ENCODE results near the gene OR5M11.
"Not testable (repeated sequence)": the region's sequence is repeated elsewhere in the genome, so short reads cannot be mapped to it uniquely, and the experiment has no call there.

Gene OR5M11

GRCh38 chr11:56543157-56543556 lies at the start of gene OR5M11:
Gene OR5M11 (minus strand): TSS chr11:56543257. CDS start chr11:56543257, 0 bp downstream.
- Histone ChIP-seq H3K9me3 (ENCODE audit: control insufficient read depth, low read length) (no peaks in the 10 kb centered on the region), H3K27me3 (ENCODE audit: control insufficient read depth, insufficient read depth, low read length) (no peaks in the 10 kb centered on the region), H3K4me1 (ENCODE audit: control insufficient read depth, insufficient read depth, low read length) (no peaks in the 10 kb centered on the region), H3K36me3 (ENCODE audit: control insufficient read depth, insufficient read depth, low read length) (no peaks in the 10 kb centered on the region), H3K9ac (ENCODE audit: low read length) (no peak within 1 kb of the TSS), H3K4me3 (ENCODE audit: low read length) (no peak within 1 kb of the TSS)

- H3K9me3 ChIP-seq (ENCODE audit: control insufficient read depth, low read length); H3K9ac ChIP-seq (ENCODE audit: low read length); H3K4me1 ChIP-seq (ENCODE audit: control insufficient read depth, insufficient read depth, low read length); H3K4me3 ChIP-seq (ENCODE audit: low read length); H3K27me3 ChIP-seq (ENCODE audit: control insufficient read depth, insufficient read depth, low read length); H3K36me3 ChIP-seq (ENCODE audit: control insufficient read depth, insufficient read depth, low read length): not testable (repeated sequence)
Measured at GRCh38 chr11:56592088-56592717, 49.1 kb upstream of the OR5M11 start.

- H3K4me3 ChIP-seq (ENCODE audit: low read length) = no peak within 1 kb of the TSS
- no peaks in the 10 kb centered on the region for H3K27me3 ChIP-seq (ENCODE audit: control insufficient read depth, insufficient read depth, low read length)
- H3K9me3 ChIP-seq (ENCODE audit: control insufficient read depth, low read length) = no peaks in the 10 kb centered on the region
- no peak within 1 kb of the TSS for H3K9ac ChIP-seq (ENCODE audit: low read length)
- no peaks in the 10 kb centered on the region for H3K36me3 ChIP-seq (ENCODE audit: control insufficient read depth, insufficient read depth, low read length)
- no peaks in the 10 kb centered on the region for H3K4me1 ChIP-seq (ENCODE audit: control insufficient read depth, insufficient read depth, low read length)
Measured at GRCh38 chr11:56577621-56578020, 34.6 kb upstream of the OR5M11 start, which contains the start of gene OR5M10. Gene OR5M10 (minus strand): TSS chr11:56577721. CDS start chr11:56577721, 0 bp downstream.

GRCh38 chr11:56558574-56558973 lies 15.5 kb upstream of the OR5M11 start:
- Histone ChIP-seq H3K9ac (ENCODE audit: low read length) (no peak overlapping the region), H3K4me1 (ENCODE audit: control insufficient read depth, insufficient read depth, low read length) (no peaks in the 10 kb centered on the region), H3K4me3 (ENCODE audit: low read length) (no peak overlapping the region), H3K36me3 (ENCODE audit: control insufficient read depth, insufficient read depth, low read length) (no peaks in the 10 kb centered on the region), H3K27me3 (ENCODE audit: control insufficient read depth, insufficient read depth, low read length) (no peaks in the 10 kb centered on the region), H3K9me3 (ENCODE audit: control insufficient read depth, low read length) (no peaks in the 10 kb centered on the region)

GRCh38 chr11:56554691-56555090 lies 11.6 kb upstream of the OR5M11 start:
- H3K9ac ChIP-seq (ENCODE audit: low read length); H3K27me3 ChIP-seq (ENCODE audit: control insufficient read depth, insufficient read depth, low read length); H3K4me1 ChIP-seq (ENCODE audit: control insufficient read depth, insufficient read depth, low read length); H3K36me3 ChIP-seq (ENCODE audit: control insufficient read depth, insufficient read depth, low read length); H3K9me3 ChIP-seq (ENCODE audit: control insufficient read depth, low read length); H3K4me3 ChIP-seq (ENCODE audit: low read length): not testable (repeated sequence)

- Histone ChIP-seq H3K27me3 (ENCODE audit: control insufficient read depth, insufficient read depth, low read length) (no peaks in the 10 kb centered on the region), H3K9me3 (ENCODE audit: control insufficient read depth, low read length) (no peaks in the 10 kb centered on the region), H3K4me1 (ENCODE audit: control insufficient read depth, insufficient read depth, low read length) (no peaks in the 10 kb centered on the region), H3K36me3 (ENCODE audit: control insufficient read depth, insufficient read depth, low read length) (no peaks in the 10 kb centered on the region), H3K9ac (ENCODE audit: low read length) (no peak overlapping the region), H3K4me3 (ENCODE audit: low read length) (no peak overlapping the region)
Measured at GRCh38 chr11:56545531-56545930, 2.5 kb upstream of the OR5M11 start.

- H3K9ac ChIP-seq (ENCODE audit: low read length) = no peak overlapping the region
- H3K27me3 ChIP-seq (ENCODE audit: control insufficient read depth, insufficient read depth, low read length) = no peaks in the 10 kb centered on the region
- no peaks in the 10 kb centered on the region for H3K36me3 ChIP-seq (ENCODE audit: control insufficient read depth, insufficient read depth, low read length)
- H3K4me3 ChIP-seq (ENCODE audit: low read length) = no peak overlapping the region
- no peaks in the 10 kb centered on the region for H3K9me3 ChIP-seq (ENCODE audit: control insufficient read depth, low read length)
- H3K4me1 ChIP-seq (ENCODE audit: control insufficient read depth, insufficient read depth, low read length) = no peaks in the 10 kb centered on the region
Measured at GRCh38 chr11:56543739-56544138, 682 bp upstream of the OR5M11 start.

GRCh38 chr11:56533054-56533740 lies 9.9 kb downstream of the OR5M11 start:
- Histone ChIP-seq H3K9me3 (ENCODE audit: control insufficient read depth, low read length) (no peaks in the 10 kb centered on the region), H3K4me3 (ENCODE audit: low read length) (no peak overlapping the region), H3K4me1 (ENCODE audit: control insufficient read depth, insufficient read depth, low read length) (no peaks in the 10 kb centered on the region), H3K27me3 (ENCODE audit: control insufficient read depth, insufficient read depth, low read length) (no peaks in the 10 kb centered on the region), H3K9ac (ENCODE audit: low read length) (no peak overlapping the region), H3K36me3 (ENCODE audit: control insufficient read depth, insufficient read depth, low read length) (no peaks in the 10 kb centered on the region)

- Histone ChIP-seq H3K27me3 (ENCODE audit: control insufficient read depth, insufficient read depth, low read length) (no peaks in the 10 kb centered on the region), H3K9ac (ENCODE audit: low read length) (no peak overlapping the region)
Measured at GRCh38 chr11:56531856-56532255, 11.2 kb downstream of the OR5M11 start.

GRCh38 chr11:56522008-56522407 lies 21.0 kb downstream of the OR5M11 start:
- no peaks in the 10 kb centered on the region for H3K4me1 ChIP-seq (ENCODE audit: control insufficient read depth, insufficient read depth, low read length)
- H3K9ac ChIP-seq (ENCODE audit: low read length) = no peak overlapping the region
- H3K4me3 ChIP-seq (ENCODE audit: low read length) = no peak overlapping the region
- no peaks in the 10 kb centered on the region for H3K36me3 ChIP-seq (ENCODE audit: control insufficient read depth, insufficient read depth, low read length)
- H3K27me3 ChIP-seq (ENCODE audit: control insufficient read depth, insufficient read depth, low read length) = no peaks in the 10 kb centered on the region
- H3K9me3 ChIP-seq (ENCODE audit: control insufficient read depth, low read length) = no peaks in the 10 kb centered on the region

More at GRCh38 chr11:56531856-56532255, 11.2 kb downstream of the OR5M11 start:
- H3K9me3 ChIP-seq (ENCODE audit: control insufficient read depth, low read length) = no peaks in the 10 kb centered on the region
- H3K36me3 ChIP-seq (ENCODE audit: control insufficient read depth, insufficient read depth, low read length) = no peaks in the 10 kb centered on the region
- H3K4me3 ChIP-seq (ENCODE audit: low read length) = no peak overlapping the region
- no peaks in the 10 kb centered on the region for H3K4me1 ChIP-seq (ENCODE audit: control insufficient read depth, insufficient read depth, low read length)

- Histone ChIP-seq H3K9ac (ENCODE audit: low read length) (no peak overlapping the region), H3K36me3 (ENCODE audit: control insufficient read depth, insufficient read depth, low read length) (no peaks in the 10 kb centered on the region), H3K4me1 (ENCODE audit: control insufficient read depth, insufficient read depth, low read length) (no peaks in the 10 kb centered on the region), H3K27me3 (ENCODE audit: control insufficient read depth, insufficient read depth, low read length) (no peaks in the 10 kb centered on the region), H3K4me3 (ENCODE audit: low read length) (no peak overlapping the region), H3K9me3 (ENCODE audit: control insufficient read depth, low read length) (no peaks in the 10 kb centered on the region)
Measured at GRCh38 chr11:56513280-56513679, 29.8 kb downstream of the OR5M11 start.

- Histone ChIP-seq H3K9ac (ENCODE audit: low read length) (no peak overlapping the region), H3K4me1 (ENCODE audit: control insufficient read depth, insufficient read depth, low read length) (no peaks in the 10 kb centered on the region), H3K4me3 (ENCODE audit: low read length) (no peak overlapping the region), H3K27me3 (ENCODE audit: control insufficient read depth, insufficient read depth, low read length) (no peaks in the 10 kb centered on the region), H3K36me3 (ENCODE audit: control insufficient read depth, insufficient read depth, low read length) (no peaks in the 10 kb centered on the region), H3K9me3 (ENCODE audit: control insufficient read depth, low read length) (no peaks in the 10 kb centered on the region)
Measured at GRCh38 chr11:56509439-56509838, 33.6 kb downstream of the OR5M11 start.

Measured in mucosa of stomach (tissue), 1 donor.